Measurements from ENCODE around the gene DCP2. TPM values are rescaled to one million over a fixed set of nuclear protein-coding genes. Genes with fewer than 3 reads are reported as not detected.

Gene DCP2
- total and polyA plus RNA-seq, 10 of the 15 experiments (the other 5 are each of a cell fraction or from before 2014, with no cell fraction given): 23.4 to 81.6 (median 47.4) TPM

DNA sequence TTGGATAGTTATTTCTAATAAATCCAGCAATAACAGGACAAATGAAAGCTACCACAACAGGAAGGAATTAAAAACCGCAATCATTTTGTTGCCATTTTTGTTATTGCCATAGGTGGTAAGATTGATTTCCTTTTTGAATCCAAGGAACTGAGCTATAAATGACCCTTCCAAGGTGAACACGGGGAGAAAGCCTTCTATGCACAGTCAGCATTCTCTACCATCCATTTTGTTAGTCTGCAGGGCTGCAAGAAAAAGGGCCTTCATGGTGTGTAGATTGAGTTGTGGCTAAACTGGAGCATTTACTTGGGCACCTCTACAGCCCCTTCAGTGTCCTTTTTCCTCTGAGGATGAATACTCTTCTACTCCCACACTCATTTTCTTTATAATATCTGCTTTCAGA is 35.9 kb upstream of the DCP2 start (continued):
- TF ChIP-seq, protein P1, sequence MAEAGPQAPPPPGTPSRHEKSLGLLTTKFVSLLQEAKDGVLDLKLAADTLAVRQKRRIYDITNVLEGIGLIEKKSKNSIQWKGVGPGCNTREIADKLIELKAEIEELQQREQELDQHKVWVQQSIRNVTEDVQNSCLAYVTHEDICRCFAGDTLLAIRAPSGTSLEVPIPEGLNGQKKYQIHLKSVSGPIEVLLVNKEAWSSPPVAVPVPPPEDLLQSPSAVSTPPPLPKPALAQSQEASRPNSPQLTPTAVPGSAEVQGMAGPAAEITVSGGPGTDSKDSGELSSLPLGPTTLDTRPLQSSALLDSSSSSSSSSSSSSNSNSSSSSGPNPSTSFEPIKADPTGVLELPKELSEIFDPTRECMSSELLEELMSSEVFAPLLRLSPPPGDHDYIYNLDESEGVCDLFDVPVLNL (IDR thresholded peaks at IDR 0.05; ENCODE audit: low read depth, low read length): no peak
- TF ChIP-seq NR2C2 (IDR thresholded peaks at IDR 0.05; ENCODE audit: borderline replicate concordance, control insufficient read depth, insufficient read length, low read depth): no peak
- TF ChIP-seq, protein P2, sequence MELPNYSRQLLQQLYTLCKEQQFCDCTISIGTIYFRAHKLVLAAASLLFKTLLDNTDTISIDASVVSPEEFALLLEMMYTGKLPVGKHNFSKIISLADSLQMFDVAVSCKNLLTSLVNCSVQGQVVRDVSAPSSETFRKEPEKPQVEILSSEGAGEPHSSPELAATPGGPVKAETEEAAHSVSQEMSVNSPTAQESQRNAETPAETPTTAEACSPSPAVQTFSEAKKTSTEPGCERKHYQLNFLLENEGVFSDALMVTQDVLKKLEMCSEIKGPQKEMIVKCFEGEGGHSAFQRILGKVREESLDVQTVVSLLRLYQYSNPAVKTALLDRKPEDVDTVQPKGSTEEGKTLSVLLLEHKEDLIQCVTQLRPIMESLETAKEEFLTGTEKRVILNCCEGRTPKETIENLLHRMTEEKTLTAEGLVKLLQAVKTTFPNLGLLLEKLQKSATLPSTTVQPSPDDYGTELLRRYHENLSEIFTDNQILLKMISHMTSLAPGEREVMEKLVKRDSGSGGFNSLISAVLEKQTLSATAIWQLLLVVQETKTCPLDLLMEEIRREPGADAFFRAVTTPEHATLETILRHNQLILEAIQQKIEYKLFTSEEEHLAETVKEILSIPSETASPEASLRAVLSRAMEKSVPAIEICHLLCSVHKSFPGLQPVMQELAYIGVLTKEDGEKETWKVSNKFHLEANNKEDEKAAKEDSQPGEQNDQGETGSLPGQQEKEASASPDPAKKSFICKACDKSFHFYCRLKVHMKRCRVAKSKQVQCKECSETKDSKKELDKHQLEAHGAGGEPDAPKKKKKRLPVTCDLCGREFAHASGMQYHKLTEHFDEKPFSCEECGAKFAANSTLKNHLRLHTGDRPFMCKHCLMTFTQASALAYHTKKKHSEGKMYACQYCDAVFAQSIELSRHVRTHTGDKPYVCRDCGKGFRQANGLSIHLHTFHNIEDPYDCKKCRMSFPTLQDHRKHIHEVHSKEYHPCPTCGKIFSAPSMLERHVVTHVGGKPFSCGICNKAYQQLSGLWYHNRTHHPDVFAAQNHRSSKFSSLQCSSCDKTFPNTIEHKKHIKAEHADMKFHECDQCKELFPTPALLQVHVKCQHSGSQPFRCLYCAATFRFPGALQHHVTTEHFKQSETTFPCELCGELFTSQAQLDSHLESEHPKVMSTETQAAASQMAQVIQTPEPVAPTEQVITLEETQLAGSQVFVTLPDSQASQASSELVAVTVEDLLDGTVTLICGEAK (IDR thresholded peaks at IDR 0.05; ENCODE audit: borderline replicate concordance): no peak

DNA sequence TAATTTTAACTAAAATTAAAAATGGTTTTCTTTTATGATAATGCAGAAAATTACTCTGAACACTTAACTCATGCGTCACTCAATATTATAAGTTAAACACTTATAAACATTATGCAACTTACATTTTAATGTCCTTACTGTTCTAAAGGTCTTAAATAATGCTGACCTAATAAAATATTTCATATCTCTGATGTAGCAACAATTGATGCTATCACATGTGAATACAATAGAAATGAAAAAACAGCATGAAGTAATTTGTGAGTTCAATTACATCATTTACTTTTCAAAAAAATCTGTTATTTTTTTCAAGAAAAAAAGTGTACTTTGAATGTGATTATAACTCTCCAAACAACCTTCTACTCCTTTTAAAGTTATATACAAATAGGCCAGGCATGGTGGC is 28.1 kb upstream of the DCP2 start:
- Histone ChIP-seq H3K9ac (ENCODE audit: control insufficient read depth, insufficient read depth, low read length) (no peak overlapping the region), H3K36me3 (ENCODE audit: control insufficient read depth in 2 of 2, insufficient read depth in 2 of 2, low read length in 1 of 2) (no peaks in the 10 kb centered on the region), H4K20me1 (ENCODE audit: control insufficient read depth, insufficient read depth) (no peaks in the 10 kb centered on the region), H3K27ac (ENCODE audit: control insufficient read depth, insufficient read depth) (no peak overlapping the region), H3K79me2 (ENCODE audit: control insufficient read depth, insufficient read depth, low read length) (no peaks in the 10 kb centered on the region), H3K4me1 (ENCODE audit: control insufficient read depth, insufficient read depth, low read length) (peaks cover 5% of the 10 kb centered on the region; the same call in 1 of the 2 replicates), H3K27me3 (replicated peaks in 1 of 2; ENCODE audit: control insufficient read depth in 2 of 2, insufficient read depth in 2 of 2, low read length in 1 of 2) (no peaks in the 10 kb centered on the region), H3K9me3 (replicated peaks; ENCODE audit: control insufficient read depth, insufficient read depth, low read length) (no peaks in the 10 kb centered on the region), H3K4me3 (no peak overlapping the region), H2AFZ (ENCODE audit: control insufficient read depth, low read depth, low read length) (no peak overlapping the region), H3K4me2 (ENCODE audit: control insufficient read depth, insufficient read depth) (no peak overlapping the region)
- no peak for FAIRE-seq
- ChIA-PET SMC1A (ENCODE audit: uncharacterized antibody, unreplicated experiment) (interaction anchor here (1.4 kb wide), 1 partner anchor 25 kb away, joined by 3 read pairs; no protein-coding TSS in a partner anchor), RAD21 (ENCODE audit: unreplicated experiment) (interaction anchor here (1.0 kb wide), 1 partner anchor 27 kb away, joined by 4 read pairs; no protein-coding TSS in a partner anchor), POLR2A (no interaction called here), CTCF (interaction anchor here (0.6 kb wide), 1 partner anchor 119 kb away, joined by 3 read pairs; no protein-coding TSS in a partner anchor)
- no peak for DNase-seq (ENCODE audit: low read depth, low spot score)
- in situ Hi-C loops (cut with MboI): no loop called here
- BruUV-seq (replicated peaks): no TSS peak
- TF ChIP-seq EGR1 (IDR thresholded peaks at IDR 0.05; ENCODE audit: borderline replicate concordance in 1 of 2, low read depth in 2 of 2, low read length in 2 of 2): no peak
- no peak for TF ChIP-seq FOXK2 (IDR thresholded peaks at IDR 0.05)
- TF ChIP-seq, protein P1 (IDR thresholded peaks at IDR 0.05; ENCODE audit: low read depth, low read length): no peak
- TF ChIP-seq MYB (IDR thresholded peaks at IDR 0.05; ENCODE audit: borderline replicate concordance, low read depth, low read length): no peak
- no peak for TF ChIP-seq CHD4 (IDR thresholded peaks at IDR 0.05)
- no peak for TF ChIP-seq MEF2A (IDR thresholded peaks at IDR 0.05; ENCODE audit: insufficient read depth, low read depth, low read length)
- TF ChIP-seq GABPA (IDR thresholded peaks at IDR 0.05; ENCODE audit: low read depth): no peak
- intact Hi-C loops (cut with micrococcal nuclease; ENCODE audit: unreplicated experiment): no loop called here
- no peak for ATAC-seq
- 100% methylated on average over 1 of the region's 1 CpG for WGBS (ENCODE audit: insufficient coverage, insufficient replicate concordance, low lambda C conversion rate, missing lambda C conversion rate)
